Erythroblast (primary cell): ENCODE measurements around the gene NKX6-2.

Experiments
- GATA1 ChIP-seq: IDR thresholded peaks from 2 replicates; pipeline ENCODE4 v1.6.1; 2011; ENCODE audit warnings: low read depth, mild to moderate bottlenecking, control low read depth, low read length, moderate library complexity
- POLR2A ChIP-seq: IDR thresholded peaks from 2 replicates; pipeline ENCODE4 v1.6.1; 2011; ENCODE audit warnings: mild to moderate bottlenecking, low read length

DNA sequence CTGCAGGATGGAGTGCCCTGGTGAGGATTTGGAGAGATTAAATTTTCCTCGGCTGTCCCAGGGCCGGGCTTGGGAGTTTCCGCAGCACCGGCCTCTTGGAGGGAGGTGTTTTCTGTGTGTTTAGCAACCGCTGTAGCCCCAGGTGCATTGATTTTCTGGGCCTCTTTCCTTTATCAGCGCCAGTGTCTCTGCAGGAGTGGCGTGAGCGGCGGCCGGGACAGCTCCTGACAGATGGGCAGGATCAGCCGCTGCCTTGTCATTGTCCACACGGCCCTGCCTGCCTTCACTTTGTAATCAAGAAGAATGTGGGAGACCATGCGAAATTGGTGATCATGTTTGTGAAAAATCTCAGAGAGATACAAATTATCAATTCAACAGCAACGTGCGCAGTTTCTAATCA lies 32.4 kb downstream of the NKX6-2 start:
- TF ChIP-seq POLR2A (no peak), GATA1 (no peak)
